B cell (primary cell): Measurements from ENCODE around the gene MRPS6.

Experiments
- EZH2 ChIP-seq: IDR thresholded peaks from 2 replicates; pipeline ENCODE4 v1.6.1; 2012; ENCODE audit warnings: borderline replicate concordance, low read depth, mild to moderate bottlenecking, moderate library complexity, low read length; ENCODE audit not compliant: insufficient read depth, poor library complexity, severe bottlenecking
- TF ChIP-seq, protein P1 (sequence below): fragments of 200-600 bp; IDR thresholded peaks from one replicate; pipeline ENCODE4 v1.8.0; 2022; ENCODE audit warnings: antibody characterized with exemption, mild to moderate bottlenecking

DNA sequence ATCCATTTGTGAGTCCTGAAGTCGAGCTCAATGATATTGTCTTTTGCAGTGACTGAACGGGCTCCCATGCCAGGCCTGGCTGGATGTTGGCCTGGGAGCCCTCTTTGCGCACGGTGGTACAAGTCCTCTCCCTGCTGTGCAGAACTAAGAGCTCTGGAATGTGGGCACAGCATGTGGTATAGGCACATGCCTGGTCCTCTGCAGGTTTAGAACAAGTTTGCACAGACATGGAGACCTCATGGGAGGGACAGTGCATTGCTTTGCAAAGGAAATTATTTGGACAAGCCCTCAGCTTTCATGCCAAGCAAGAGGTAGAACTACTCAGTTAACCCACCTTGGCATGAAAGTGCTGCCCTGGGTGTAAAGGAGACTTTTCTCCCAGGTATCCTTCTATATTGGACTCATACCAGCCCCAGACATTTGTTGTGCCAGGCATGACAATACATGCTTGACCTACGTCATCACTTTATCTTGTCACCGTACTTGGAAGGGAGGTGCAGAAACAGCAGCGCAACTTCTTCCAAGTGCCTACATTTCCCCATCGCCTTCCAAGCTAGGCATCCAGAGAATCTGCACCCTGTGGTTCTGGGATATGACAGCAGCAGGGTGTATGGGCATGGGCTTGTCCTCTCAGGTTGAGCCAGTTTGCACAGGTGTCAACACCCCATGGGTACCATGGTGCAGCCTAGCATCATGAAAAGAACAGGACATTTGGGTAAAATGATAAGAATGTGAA is 37.6 kb upstream of the MRPS6 start:
- TF ChIP-seq, protein P1, sequence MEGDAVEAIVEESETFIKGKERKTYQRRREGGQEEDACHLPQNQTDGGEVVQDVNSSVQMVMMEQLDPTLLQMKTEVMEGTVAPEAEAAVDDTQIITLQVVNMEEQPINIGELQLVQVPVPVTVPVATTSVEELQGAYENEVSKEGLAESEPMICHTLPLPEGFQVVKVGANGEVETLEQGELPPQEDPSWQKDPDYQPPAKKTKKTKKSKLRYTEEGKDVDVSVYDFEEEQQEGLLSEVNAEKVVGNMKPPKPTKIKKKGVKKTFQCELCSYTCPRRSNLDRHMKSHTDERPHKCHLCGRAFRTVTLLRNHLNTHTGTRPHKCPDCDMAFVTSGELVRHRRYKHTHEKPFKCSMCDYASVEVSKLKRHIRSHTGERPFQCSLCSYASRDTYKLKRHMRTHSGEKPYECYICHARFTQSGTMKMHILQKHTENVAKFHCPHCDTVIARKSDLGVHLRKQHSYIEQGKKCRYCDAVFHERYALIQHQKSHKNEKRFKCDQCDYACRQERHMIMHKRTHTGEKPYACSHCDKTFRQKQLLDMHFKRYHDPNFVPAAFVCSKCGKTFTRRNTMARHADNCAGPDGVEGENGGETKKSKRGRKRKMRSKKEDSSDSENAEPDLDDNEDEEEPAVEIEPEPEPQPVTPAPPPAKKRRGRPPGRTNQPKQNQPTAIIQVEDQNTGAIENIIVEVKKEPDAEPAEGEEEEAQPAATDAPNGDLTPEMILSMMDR, result no peak
- TF ChIP-seq EZH2, result no peak
